Kidney capillary endothelial cell (primary cell): Measurements from ENCODE around the gene ORC3.

ENCODE experiments used
- DNase-seq: peaks from one replicate; pipeline ENCODE4 v3.0.0-alpha.2; 2018; ENCODE audit warnings: low spot score

Gene ORC3

DNA sequence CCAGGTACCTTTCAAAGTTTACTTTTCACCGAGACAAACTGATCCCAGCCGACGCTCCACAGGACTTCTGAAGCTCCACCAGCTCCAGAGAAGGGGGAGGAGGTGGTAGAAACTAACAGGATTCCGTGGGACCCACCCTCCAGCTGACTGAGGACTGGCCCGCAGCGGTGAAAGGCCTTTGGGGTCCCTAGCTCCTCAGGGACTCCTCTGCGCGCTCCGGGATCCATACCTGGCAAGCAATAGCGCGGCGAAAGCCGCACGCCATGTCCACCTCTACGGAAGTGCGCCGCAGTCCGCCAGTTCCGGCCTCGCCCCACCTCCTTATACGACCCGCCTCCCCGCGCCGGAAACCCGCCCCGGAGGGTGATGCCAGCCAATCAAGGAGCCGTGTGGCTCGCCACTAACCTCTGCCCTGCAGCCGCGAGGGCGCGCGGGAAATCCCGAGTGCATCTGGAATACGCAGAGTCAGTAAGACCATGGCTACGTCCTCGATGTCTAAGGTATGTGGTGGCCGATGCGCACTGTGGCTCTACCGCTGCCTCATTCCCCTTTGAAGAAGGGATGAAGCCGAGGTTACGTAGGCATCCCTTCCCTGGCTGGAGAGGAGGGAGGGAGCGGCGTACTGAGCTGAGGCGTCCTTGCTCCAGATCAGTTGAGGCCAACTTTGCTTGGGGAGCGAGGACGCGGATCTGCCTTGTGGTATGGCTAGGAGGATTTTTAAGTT, at the start of gene ORC3, which contains the start of gene RARS2:
ORC3 (plus strand) TSS at position 443 of the 724 bp plus-strand sequence; CDS start at position 477, 34 bp downstream.
RARS2 (minus strand) TSS at position 295 of the 724 bp plus-strand sequence; CDS start at position 265, 30 bp downstream.
- peak; percentile 94 for DNase-seq

DNA sequence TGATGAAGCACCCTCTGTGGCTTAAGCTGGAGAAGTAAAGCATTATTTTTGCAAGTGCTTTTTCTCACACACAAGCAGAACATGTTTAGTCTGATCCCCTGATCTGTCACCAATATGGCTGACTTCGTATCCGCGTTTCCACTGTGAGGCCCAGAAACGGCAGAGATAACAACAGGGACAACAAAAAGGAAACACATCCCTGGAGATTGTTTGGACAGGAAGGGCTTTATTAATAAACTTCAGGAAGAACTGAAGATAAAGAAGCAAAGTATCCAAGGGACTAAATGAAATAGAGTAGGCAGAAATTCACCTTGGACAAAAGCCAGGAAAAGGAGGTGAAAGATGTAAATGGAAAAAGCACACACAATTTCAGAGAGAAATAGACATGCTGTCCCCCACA, 49.4 kb upstream of the ORC3 start:
- DNase-seq = peak; percentile 16

DNA sequence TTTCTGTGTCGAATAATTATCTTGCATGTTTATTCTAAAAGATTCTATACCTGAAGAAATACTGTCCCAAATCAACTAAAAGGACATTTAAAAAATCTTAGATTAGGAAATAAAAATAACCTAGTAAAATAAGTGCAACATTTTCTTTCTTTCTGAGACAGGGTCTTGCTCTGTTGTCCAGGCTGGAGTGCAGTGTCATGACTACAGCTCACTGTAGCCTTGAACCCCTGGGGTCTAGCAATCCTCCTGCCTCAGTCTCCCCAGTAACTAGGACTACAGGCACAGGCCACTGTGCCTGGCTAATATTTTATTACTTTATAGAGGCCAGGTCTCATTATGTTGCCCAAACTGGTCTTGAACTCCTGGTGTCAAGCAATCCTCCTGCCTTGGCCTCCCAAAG, 48.9 kb upstream of the ORC3 start:
- no peak for DNase-seq

- no peak for DNase-seq
These were observed 48.2 kb upstream of the ORC3 start for GRCh38 chr6:87541744-87542143.

DNA sequence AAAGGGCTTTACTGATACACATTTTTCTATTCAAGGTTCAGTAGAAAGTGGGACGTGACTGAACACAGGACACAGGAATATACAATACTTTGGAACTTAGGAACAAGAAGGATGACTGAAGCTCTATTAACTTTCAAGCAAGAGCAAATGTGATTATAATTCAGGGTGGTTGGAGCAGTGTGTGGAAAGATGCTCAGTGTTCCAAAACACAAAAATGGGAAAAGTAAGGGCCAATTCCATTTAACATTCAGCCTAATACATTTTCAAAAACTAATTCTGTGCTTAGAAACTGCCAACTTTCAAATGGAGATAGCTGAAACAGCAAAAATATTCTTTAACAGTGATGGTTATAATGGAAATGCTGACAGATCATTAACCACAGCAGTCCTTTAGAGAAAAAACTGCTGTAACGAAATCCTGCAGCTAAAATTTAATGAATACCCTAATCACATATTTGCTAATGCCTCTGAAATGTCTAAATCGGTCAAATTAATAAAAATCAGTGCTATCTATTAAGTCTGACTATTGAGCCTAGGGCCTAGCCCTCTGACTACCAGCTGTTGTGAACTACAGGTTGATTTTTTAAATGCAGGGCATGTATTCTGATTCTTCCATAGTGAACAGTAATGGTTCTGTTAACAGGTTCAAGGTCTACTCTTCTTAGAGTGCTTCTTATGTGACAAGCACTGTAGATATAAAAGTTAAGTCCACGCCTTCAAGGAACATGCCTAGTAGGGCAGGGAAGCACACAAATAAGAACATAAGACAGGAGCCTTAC, 46.0 kb upstream of the ORC3 start:
- no peak for DNase-seq

GRCh38 chr6:87544474-87544735, 45.5 kb upstream of the ORC3 start:
- DNase-seq = no peak

- DNase-seq = no peak
These were observed 38.1 kb upstream of the ORC3 start for GRCh38 chr6:87551799-87552198.

GRCh38 chr6:87553159-87553765, 36.7 kb upstream of the ORC3 start:
- DNase-seq = no peak

DNA sequence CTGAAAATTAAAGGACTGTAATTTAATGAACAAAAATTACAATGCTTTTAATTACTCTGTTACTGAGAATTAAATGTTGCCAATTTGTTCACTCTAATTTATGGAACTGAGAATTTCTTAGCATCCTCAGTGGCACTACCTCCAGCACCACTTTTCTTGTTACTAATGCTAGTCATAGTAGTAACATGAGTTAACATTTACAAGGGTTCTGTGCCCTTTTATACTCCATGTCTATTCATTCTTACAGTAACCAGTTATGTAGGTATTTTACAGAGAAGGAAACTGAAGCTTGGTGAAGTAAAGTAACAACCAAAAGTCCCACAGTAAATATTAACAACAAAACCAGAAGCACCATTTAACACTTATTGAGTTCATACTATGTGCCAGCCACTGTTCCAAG, 34.4 kb upstream of the ORC3 start:
- no peak for DNase-seq

- DNase-seq = no peak
These were observed 31.5 kb upstream of the ORC3 start for GRCh38 chr6:87558446-87558845.

DNA sequence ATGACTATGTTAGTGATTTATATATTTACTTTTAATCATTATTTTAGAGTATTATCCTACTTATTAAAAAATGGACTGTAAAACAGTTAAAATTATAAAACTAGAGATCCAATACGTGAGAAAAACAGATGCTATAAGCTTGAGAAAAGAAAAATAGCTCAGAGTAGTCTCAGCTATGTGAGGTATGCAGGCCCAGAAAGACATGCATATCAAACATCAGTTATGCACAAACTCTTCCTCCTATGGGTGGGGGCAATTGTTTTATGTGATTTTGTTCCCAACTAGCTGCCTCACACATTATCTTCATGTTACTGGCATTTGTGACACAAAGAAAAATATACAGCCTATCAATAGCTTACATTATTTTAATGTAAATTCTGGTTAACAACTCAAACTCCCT, 28.9 kb upstream of the ORC3 start:
- DNase-seq = no peak

- no peak for DNase-seq
These were observed 17.9 kb upstream of the ORC3 start for GRCh38 chr6:87572021-87572420.

DNA sequence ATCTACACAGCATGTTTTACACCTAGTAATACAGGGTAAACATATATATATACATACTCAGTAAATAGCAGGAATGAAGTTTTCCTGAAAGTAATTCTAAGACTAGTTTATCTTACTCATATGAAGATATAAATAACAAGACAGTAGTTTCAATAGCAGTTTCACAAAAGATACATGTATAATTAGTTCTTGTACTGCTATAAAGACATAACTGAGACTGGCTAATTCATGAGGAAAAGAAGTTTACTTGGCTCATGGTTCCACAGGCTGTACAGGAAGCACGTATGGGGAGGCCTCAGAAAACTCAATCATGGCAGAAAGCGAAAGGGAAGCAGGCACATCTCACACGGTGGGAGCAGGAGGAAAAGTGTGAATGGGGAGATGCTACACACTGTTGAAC, 17.1 kb upstream of the ORC3 start:
- DNase-seq = no peak

- no peak for DNase-seq
These were observed 16.5 kb upstream of the ORC3 start for GRCh38 chr6:87573307-87574024.

DNA sequence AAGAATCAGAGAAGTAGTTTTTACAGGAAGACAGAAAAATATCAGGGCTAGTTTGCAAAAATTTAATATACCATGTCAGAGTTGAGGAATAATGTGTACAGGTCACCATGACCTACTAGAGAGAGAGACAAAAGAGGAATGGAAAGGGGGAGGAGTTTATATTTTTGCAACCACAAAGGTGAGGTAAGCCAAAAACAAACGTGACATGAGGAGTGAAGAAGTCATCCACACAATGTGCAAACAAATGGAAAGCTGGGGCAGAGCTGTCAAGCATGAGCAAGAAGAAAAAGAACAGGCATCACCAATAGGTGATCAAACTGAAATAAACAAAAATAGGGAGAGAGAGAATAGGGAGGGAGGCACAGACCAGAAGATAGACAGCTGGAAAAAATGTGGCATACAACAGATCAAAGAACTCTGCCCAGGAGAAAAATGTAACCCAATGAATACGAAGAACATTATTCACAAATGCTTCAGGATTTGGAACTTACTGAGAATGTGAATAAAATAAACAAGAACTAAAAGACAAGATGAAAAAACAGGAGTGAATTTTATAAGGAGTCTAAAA, 15.6 kb upstream of the ORC3 start:
- no peak for DNase-seq

DNA sequence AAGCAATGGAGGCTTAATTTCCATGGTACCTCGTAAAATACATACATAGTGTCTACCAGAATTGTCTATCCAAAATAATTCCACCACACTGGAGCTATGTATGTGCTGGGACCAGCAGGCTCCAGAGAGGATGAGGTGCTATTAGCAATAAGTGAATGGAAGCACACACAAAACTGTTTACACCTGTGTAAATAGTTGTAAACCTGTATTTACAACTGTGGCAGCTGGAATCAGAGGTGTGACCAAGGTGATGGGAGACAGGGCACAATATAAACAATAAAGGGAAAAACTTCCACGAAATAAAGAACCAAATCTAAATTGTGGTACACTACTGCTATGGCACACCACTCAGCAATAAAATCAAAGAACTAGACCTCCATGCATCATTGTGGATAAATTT, 14.5 kb upstream of the ORC3 start:
- DNase-seq = no peak

DNA sequence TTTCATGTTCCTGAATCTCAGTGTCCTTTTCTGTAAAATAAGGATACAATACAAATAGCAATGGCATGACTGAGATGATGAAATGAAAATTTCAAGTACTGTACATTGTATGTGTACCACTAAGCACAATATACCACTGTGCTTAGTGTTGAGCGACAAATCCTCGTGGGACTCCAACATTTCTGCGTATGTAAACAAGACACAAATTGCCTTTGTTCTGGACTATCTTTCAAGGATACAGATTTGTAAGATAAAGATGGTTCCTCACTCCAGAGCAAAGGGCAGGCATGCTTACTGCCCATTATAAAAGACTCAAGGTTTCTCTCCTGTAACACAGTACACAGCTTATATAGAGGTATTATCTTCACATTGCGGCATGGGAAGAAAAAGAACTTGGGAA, 6.1 kb upstream of the ORC3 start:
- no peak for DNase-seq

- DNase-seq = no peak
These were observed 3.4 kb upstream of the ORC3 start for GRCh38 chr6:87586371-87587077.

- peak; percentile 13 for DNase-seq
These were observed 1.1 kb upstream of the ORC3 start for GRCh38 chr6:87588756-87589407.

DNA sequence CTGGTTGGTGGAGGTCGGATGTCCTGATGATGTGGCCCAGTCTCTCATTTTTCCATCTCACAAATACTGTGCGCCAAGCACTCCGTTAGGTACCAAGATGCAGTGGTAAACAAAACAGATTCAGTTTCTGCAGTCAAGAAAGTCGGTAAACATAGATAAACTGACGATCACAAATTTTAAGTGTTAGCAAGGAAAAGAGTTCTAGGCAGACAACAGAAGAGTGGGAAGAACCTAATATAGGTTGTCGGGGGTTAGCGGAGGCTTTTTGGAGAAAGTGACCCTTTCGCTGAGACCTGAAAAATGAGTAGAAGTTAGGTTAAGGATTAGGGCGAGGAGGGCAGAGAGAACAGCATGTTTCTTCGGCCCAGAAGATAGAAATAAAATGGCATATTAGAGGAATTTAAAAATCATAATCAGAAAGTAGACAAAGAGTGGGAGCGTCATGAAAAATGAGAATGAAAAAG, 514 bp downstream of the ORC3 start:
- no peak for DNase-seq

GRCh38 chr6:87590990-87591389, 1.1 kb downstream of the ORC3 start:
- DNase-seq = no peak
